ENCODE results near the gene EIF4E3. TPM values are rescaled to one million over a fixed set of nuclear protein-coding genes. Genes with fewer than 3 reads are reported as not detected.

The EIF4E3 gene
- polyA plus RNA-seq, 2 of the 4 experiments (the other 2 are of a cell fraction): 2.3 to 5.5 TPM

- Histone ChIP-seq H3K4me2 (no peak overlapping the region), H3K27ac (no peak overlapping the region), H3K4me3 (no peak overlapping the region), H3K9me3 (no peaks in the 10 kb centered on the region), H3K4me1 (peaks cover 7% of the 10 kb centered on the region)
- WGBS (ENCODE audit: missing lambda C conversion rate): 29% methylated on average over 1 of the region's 1 CpG
- CTCF ChIA-PET: interaction anchor here (3.6 kb wide), 1 partner anchor 11 kb away, joined by 17 read pairs; no protein-coding TSS in a partner anchor
- POLR2A ChIA-PET: no interaction called here
- no peak for TF ChIP-seq HMGXB4 (CRISPR knock-in tag; IDR thresholded peaks at IDR 0.05; ENCODE audit: borderline replicate concordance)
- TF ChIP-seq MAFK (IDR thresholded peaks at IDR 0.05; ENCODE audit: partially characterized antibody): no peak
- FAIRE-seq (no peak), ATAC-seq (no peak), DNase-seq (ENCODE audit: low read depth in 1 of 2, low spot score in 1 of 2) (no peak)
Observed at GRCh38 chr3:71722693-71723092, 2.5 kb downstream of the EIF4E3 start.

GRCh38 chr3:71721651-71722157 lies 3.5 kb downstream of the EIF4E3 start:
- no peak for ATAC-seq
- WGBS (ENCODE audit: missing lambda C conversion rate): 43% methylated on average over 5 of the region's 6 CpGs
- ChIA-PET POLR2A (no interaction called here), CTCF (interaction anchor here (2.0 to 3.6 kb wide), 2 partner anchors 8 to 10 kb away, joined by 12 to 17 read pairs; no protein-coding TSS in a partner anchor)
- no peaks in the 10 kb centered on the region for H3K9me3 ChIP-seq
- no peak for DNase-seq (ENCODE audit: low read depth in 1 of 2, low spot score in 1 of 2)
- H3K4me2 ChIP-seq: no peak overlapping the region
- FAIRE-seq: no peak
- H3K27ac ChIP-seq: no peak overlapping the region
- H3K4me3 ChIP-seq: no peak overlapping the region
- TF ChIP-seq ZFP36 (IDR thresholded peaks at IDR 0.05; ENCODE audit: borderline replicate concordance, partially characterized antibody): no peak
- TF ChIP-seq TFCP2L1 (CRISPR knock-in tag; IDR thresholded peaks at IDR 0.05): no peak
- no peak for TF ChIP-seq NR3C1 (IDR thresholded peaks at IDR 0.05)
- no peak for TF ChIP-seq ZC3H11A (IDR thresholded peaks at IDR 0.05)
- TF ChIP-seq KDM5A (IDR thresholded peaks at IDR 0.05): no peak
- no peak for TF ChIP-seq EHF (CRISPR knock-in tag; IDR thresholded peaks at IDR 0.05)
- H3K4me1 ChIP-seq: peaks cover 7% of the 10 kb centered on the region

GRCh38 chr3:71721002-71721401 lies 4.2 kb downstream of the EIF4E3 start:
- FAIRE-seq (no peak), DNase-seq (ENCODE audit: low read depth in 1 of 2, low spot score in 1 of 2) (no peak), ATAC-seq (no peak)
- Histone ChIP-seq H3K4me2 (no peak overlapping the region), H3K4me1 (peaks cover 7% of the 10 kb centered on the region), H3K27ac (no peak overlapping the region), H3K9me3 (no peaks in the 10 kb centered on the region), H3K4me3 (no peak overlapping the region)
- WGBS (ENCODE audit: missing lambda C conversion rate): 64% methylated on average over 7 of the region's 7 CpGs
- TF ChIP-seq MAFK (IDR thresholded peaks at IDR 0.05; ENCODE audit: partially characterized antibody) (no peak), EHF (CRISPR knock-in tag; IDR thresholded peaks at IDR 0.05) (no peak), MAZ (IDR thresholded peaks at IDR 0.05; ENCODE audit: borderline replicate concordance, low read depth, low read length) (no peak), CBX2 (IDR thresholded peaks at IDR 0.05; ENCODE audit: borderline replicate concordance, low read depth) (no peak), EHMT2 (IDR thresholded peaks at IDR 0.05; ENCODE audit: low read depth) (no peak)
- POLR2A ChIA-PET: no interaction called here
- CTCF ChIA-PET: interaction anchor here (0.9 to 2.0 kb wide), 4 partner anchors 9 to 235 kb away, joined by 4 to 12 read pairs (median 6); no protein-coding TSS in a partner anchor

GRCh38 chr3:71718072-71718471 lies 7.1 kb downstream of the EIF4E3 start:
- DNase-seq (ENCODE audit: low read depth in 1 of 2, low spot score in 1 of 2) (no peak), FAIRE-seq (no peak), ATAC-seq (no peak)
- ChIA-PET CTCF (interaction anchor here (1.8 kb wide), 1 partner anchor 11 kb away, joined by 11 read pairs; no protein-coding TSS in a partner anchor), POLR2A (no interaction called here)
- 67% methylated on average over 4 of the region's 4 CpGs for WGBS (ENCODE audit: missing lambda C conversion rate)
- Histone ChIP-seq H3K4me1 (no peaks in the 10 kb centered on the region), H3K4me2 (no peak overlapping the region), H3K4me3 (no peak overlapping the region), H3K27ac (no peak overlapping the region), H3K9me3 (no peaks in the 10 kb centered on the region)
- TF ChIP-seq GATA3 (IDR thresholded peaks at IDR 0.05; ENCODE audit: borderline replicate concordance) (no peak), POLR2AphosphoS2 (conservative IDR thresholded peaks at IDR 0.05; ENCODE audit: low read length) (no peak)

- ChIA-PET POLR2A (no interaction called here), CTCF (interaction anchor here (0.7 to 3.6 kb wide), 3 partner anchors 15 to 1788 kb away, joined by 3 to 16 read pairs (median 4); no protein-coding TSS in a partner anchor)
- 65% methylated on average over 4 of the region's 4 CpGs for whole genome bisulfite sequencing (ENCODE audit: missing lambda C conversion rate)
- ATAC-seq (no peak), DNase-seq (ENCODE audit: low read depth in 1 of 2, low spot score in 1 of 2) (no peak), FAIRE-seq (no peak)
- Histone ChIP-seq H3K4me1 (no peaks in the 10 kb centered on the region), H3K9me3 (no peaks in the 10 kb centered on the region), H3K4me2 (no peak overlapping the region), H3K27ac (no peak overlapping the region), H3K4me3 (no peak overlapping the region)
- TF ChIP-seq HDAC2 (IDR thresholded peaks at IDR 0.05) (no peak), CEBPB (IDR thresholded peaks at IDR 0.05) (no peak), MYC (IDR thresholded peaks at IDR 0.05; ENCODE audit: borderline replicate concordance, low read length) (no peak), KDM5A (IDR thresholded peaks at IDR 0.05) (no peak), EHF (CRISPR knock-in tag; IDR thresholded peaks at IDR 0.05) (no peak), E2F6 (IDR thresholded peaks at IDR 0.05; ENCODE audit: borderline replicate concordance, low read depth) (no peak), JUN (IDR thresholded peaks at IDR 0.05) (no peak), HEYL (CRISPR knock-in tag; IDR thresholded peaks at IDR 0.05) (no peak), HMGXB4 (CRISPR knock-in tag; IDR thresholded peaks at IDR 0.05; ENCODE audit: borderline replicate concordance) (no peak), NR3C1 (IDR thresholded peaks at IDR 0.05) (no peak), CHD2 (IDR thresholded peaks at IDR 0.05; ENCODE audit: low read length, partially characterized antibody) (no peak), TP53 (CRISPR knock-in tag; IDR thresholded peaks at IDR 0.05) (no peak), MAZ (IDR thresholded peaks at IDR 0.05; ENCODE audit: borderline replicate concordance, low read depth, low read length) (no peak)
Observed at GRCh38 chr3:71714595-71714994, 10.6 kb downstream of the EIF4E3 start.

Data from A549 (cell line).